OCI-LY1 (cell line): Measurements from ENCODE around the gene EMID1.

Experiments used
- EZH2 ChIP-seq: fragments of 200-600 bp; sonication (generic), shearing (Covaris generic); IDR thresholded peaks from 2 replicates; pipeline ENCODE4 v1.8.0; 2017; ENCODE audit warnings: borderline replicate concordance, mixed run types, mild to moderate bottlenecking, antibody characterized with exemption, low read length, moderate library complexity, mixed read lengths
- TF ChIP-seq, protein P1 (sequence below): fragments of 200-600 bp; sonication (generic), shearing (Covaris generic); IDR thresholded peaks from 2 replicates; pipeline ENCODE4 v1.5.1; 2017; ENCODE audit warnings: mild to moderate bottlenecking, antibody characterized with exemption, low read length, moderate library complexity, mixed read lengths

- TF ChIP-seq, protein P1, sequence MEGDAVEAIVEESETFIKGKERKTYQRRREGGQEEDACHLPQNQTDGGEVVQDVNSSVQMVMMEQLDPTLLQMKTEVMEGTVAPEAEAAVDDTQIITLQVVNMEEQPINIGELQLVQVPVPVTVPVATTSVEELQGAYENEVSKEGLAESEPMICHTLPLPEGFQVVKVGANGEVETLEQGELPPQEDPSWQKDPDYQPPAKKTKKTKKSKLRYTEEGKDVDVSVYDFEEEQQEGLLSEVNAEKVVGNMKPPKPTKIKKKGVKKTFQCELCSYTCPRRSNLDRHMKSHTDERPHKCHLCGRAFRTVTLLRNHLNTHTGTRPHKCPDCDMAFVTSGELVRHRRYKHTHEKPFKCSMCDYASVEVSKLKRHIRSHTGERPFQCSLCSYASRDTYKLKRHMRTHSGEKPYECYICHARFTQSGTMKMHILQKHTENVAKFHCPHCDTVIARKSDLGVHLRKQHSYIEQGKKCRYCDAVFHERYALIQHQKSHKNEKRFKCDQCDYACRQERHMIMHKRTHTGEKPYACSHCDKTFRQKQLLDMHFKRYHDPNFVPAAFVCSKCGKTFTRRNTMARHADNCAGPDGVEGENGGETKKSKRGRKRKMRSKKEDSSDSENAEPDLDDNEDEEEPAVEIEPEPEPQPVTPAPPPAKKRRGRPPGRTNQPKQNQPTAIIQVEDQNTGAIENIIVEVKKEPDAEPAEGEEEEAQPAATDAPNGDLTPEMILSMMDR: no peak
- TF ChIP-seq EZH2: no peak
These were observed 102.0 kb downstream of the EMID1 start for GRCh38 chr22:29307596-29308147.
